GM23248 (cell line): ENCODE results near the gene GLI2. TPM values are rescaled to one million over a fixed set of nuclear protein-coding genes. Genes with fewer than 3 reads are reported as not detected.

Source experiments
- DNase-seq: peaks from one replicate; pipeline ENCODE4 v3.0.0-alpha.2; 2015
- H2AFZ ChIP-seq: fragments of 200-600 bp; sonication (generic); 2 replicates; pipeline ENCODE4 v1.6.1; 2016; ENCODE audit warnings: antibody characterized with exemption
- H3F3A ChIP-seq: fragments of 200-600 bp; sonication (generic); 2 replicates; pipeline ENCODE4 v1.6.1; 2016; ENCODE audit warnings: mild to moderate bottlenecking, antibody characterized with exemption, mixed run types; ENCODE audit not compliant: insufficient read depth
- H3K27ac ChIP-seq: fragments of 200-600 bp; sonication (generic); 2 replicates; pipeline ENCODE4 v1.5.1; 2016; ENCODE audit warnings: mild to moderate bottlenecking
- H3K27me3 ChIP-seq: fragments of 200-600 bp; sonication (generic); replicated peaks from 2 replicates; pipeline ENCODE4 v1.6.1; 2016; ENCODE audit warnings: mild to moderate bottlenecking; ENCODE audit not compliant: insufficient read depth
- H3K36me3 ChIP-seq: fragments of 200-600 bp; sonication (generic); 2 replicates; pipeline ENCODE4 v1.6.1; 2016; ENCODE audit warnings: low read depth, mild to moderate bottlenecking
- H3K4me1 ChIP-seq: fragments of 200-600 bp; sonication (generic); 2 replicates; pipeline ENCODE4 v1.6.1; 2016; ENCODE audit warnings: mild to moderate bottlenecking; ENCODE audit not compliant: insufficient read depth
- H3K4me2 ChIP-seq: fragments of 200-600 bp; sonication (generic); one replicate; pipeline ENCODE4 v1.6.1; 2016; ENCODE audit warnings: mild to moderate bottlenecking; ENCODE audit not compliant: unreplicated experiment
- H3K4me3 ChIP-seq: fragments of 200-600 bp; sonication (generic); 2 replicates; pipeline ENCODE4 v1.5.1; 2016; ENCODE audit warnings: mild to moderate bottlenecking
- H3K79me2 ChIP-seq: fragments of 200-600 bp; sonication (generic); 2 replicates; pipeline ENCODE4 v1.6.1; 2016; ENCODE audit warnings: mild to moderate bottlenecking; ENCODE audit not compliant: insufficient read depth
- H3K9ac ChIP-seq: fragments of 200-600 bp; sonication (generic); 2 replicates; pipeline ENCODE4 v1.6.1; 2016; ENCODE audit warnings: mild to moderate bottlenecking
- H3K9me2 ChIP-seq: fragments of 200-600 bp; sonication (generic); 2 replicates; pipeline ENCODE4 v1.6.1; 2016; ENCODE audit warnings: mixed run types, mild to moderate bottlenecking, moderate library complexity; ENCODE audit not compliant: insufficient read depth
- H3K9me3 ChIP-seq: fragments of 200-600 bp; sonication (generic); one replicate; pipeline ENCODE4 v1.6.1; 2017; ENCODE audit warnings: low read depth
- H4K20me1 ChIP-seq: fragments of 200-600 bp; sonication (generic); 2 replicates; pipeline ENCODE4 v1.6.0; 2016; ENCODE audit not compliant: insufficient read depth
- EZH2 ChIP-seq: fragments of 200-600 bp; sonication (generic); IDR thresholded peaks from 2 replicates; pipeline ENCODE4 v1.6.1; 2018; ENCODE audit warnings: antibody characterized with exemption, mild to moderate bottlenecking; ENCODE audit not compliant: insufficient read depth, poor library complexity, severe bottlenecking
- EZH2phosphoT487 ChIP-seq: fragments of 200-600 bp; sonication (generic); IDR thresholded peaks from 2 replicates; pipeline ENCODE4 v1.6.1; 2018; ENCODE audit warnings: antibody characterized with exemption, moderate library complexity, mild to moderate bottlenecking, low read depth; ENCODE audit not compliant: insufficient read depth
- WGBS, 2 experiments: methylation state at CpG; one replicate each; pipeline ENCODE4 v1.1.6; 2015 to 2017; ENCODE audit warnings: low lambda C conversion rate in 2 of 2, low coverage in 1 of 2; ENCODE audit errors: missing lambda C conversion rate in 2 of 2; 5-methylcytosine and 5-hydroxymethylcytosine counted together
- in situ Hi-C: fragments of 300-500 bp; cut with MboI; formaldehyde crosslinking; loops from 2 replicates; pipeline ENCODE4 v1.15.0; 2020
- polyA plus RNA-seq: library from polyadenylated mRNA; unstranded; fragments of >200 nt; fragmentation: Nextera tagmentation; extraction: Ambion mirVana; gene quantifications from 2 replicates; pipeline ENCODE4 v1.2.1, GENCODE V29; 2016
- total RNA-seq: library from RNA; depleted of rRNA; stranded (reverse); fragments of >200 nt; shearing (Covaris generic); gene quantifications from 2 replicates; pipeline ENCODE4 v1.2.3, GENCODE V29; 2014

GLI2 gene
- total and polyA plus RNA-seq, 2 experiments from 2014 or later: 8.3 to 9.0 TPM

GRCh38 chr2:120736202-120736623, 545 bp downstream of the GLI2 start:
- Histone ChIP-seq H3K4me1 (peaks cover 9% of the 10 kb centered on the region), H3K9ac (peak overlapping the region; percentile 84), H3K9me3 (no peaks in the 10 kb centered on the region), H3K4me2 (peak overlapping the region; percentile 76), H3F3A (peaks cover 8% of the 10 kb centered on the region; the same call in 1 of the 2 replicates), H3K4me3 (peak overlapping the region; percentile 90), H2AFZ (peak overlapping the region; percentile 90), H3K79me2 (peaks cover 40% of the 10 kb centered on the region), H3K27me3 (no peaks in the 10 kb centered on the region), H3K9me2 (no peaks in the 10 kb centered on the region), H3K27ac (peak overlapping the region; percentile 79), H4K20me1 (no peaks in the 10 kb centered on the region), H3K36me3 (no peaks in the 10 kb centered on the region)
- 1 to 2% methylated on average over 26 of the region's 38 CpGs for WGBS, 2 experiments
- in situ Hi-C loops: no loop called here
- DNase-seq: peak; percentile 60
- no peak for TF ChIP-seq EZH2phosphoT487
- TF ChIP-seq EZH2: no peak

DNA sequence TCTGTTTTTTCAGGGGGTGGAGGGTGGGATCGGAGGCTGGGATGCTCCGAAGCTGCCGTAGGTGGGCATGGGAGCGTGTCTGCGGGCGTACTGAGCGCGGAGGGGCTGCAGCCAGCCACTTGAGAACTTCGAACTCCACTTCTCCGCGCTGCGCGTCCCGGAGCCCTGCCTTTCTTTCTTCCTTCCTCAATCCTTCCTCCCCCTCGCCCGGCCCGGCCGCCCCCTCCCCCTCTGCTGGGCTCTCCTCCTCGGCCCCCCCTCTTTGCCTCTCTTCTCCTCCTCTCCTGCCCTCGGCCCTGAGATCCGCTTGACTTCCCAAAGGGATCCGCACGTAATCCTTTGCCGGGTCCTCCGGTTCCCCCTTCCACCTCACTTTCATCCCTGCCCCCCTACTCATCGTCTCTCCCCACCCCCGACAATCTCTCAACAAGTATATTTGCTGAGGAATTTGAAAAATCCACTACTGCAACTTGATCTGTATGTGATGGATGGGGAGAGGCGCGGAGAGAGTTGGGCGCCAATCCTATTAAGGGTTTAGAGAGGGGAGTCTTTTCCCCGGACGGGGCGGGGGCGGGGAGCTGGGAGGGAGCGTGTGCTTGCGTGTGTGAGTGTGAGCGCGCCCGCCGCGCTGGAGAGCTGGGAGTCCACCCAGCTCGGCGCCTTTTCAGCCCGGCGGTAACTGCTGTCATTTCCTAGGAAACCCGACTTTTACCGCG, 1.1 kb downstream of the GLI2 start:
- WGBS, 2 experiments: 1 to 5% methylated on average over 7 to 46 of the region's 48 CpGs
- peaks cover 46% of the 10 kb centered on the region for H3K79me2 ChIP-seq
- no peaks in the 10 kb centered on the region for H3K9me3 ChIP-seq
- peak overlapping the region; percentile 90 for H3K4me3 ChIP-seq
- no peaks in the 10 kb centered on the region for H4K20me1 ChIP-seq
- peak overlapping the region; percentile 84 for H3K9ac ChIP-seq
- H3K4me2 ChIP-seq: peak overlapping the region; percentile 76
- no peaks in the 10 kb centered on the region for H3K9me2 ChIP-seq
- no peaks in the 10 kb centered on the region for H3K36me3 ChIP-seq
- TF ChIP-seq EZH2 (no peak), EZH2phosphoT487 (no peak)
- peak overlapping the region; percentile 79 for H3K27ac ChIP-seq
- H3K4me1 ChIP-seq: peaks cover 9% of the 10 kb centered on the region
- peak overlapping the region; percentile 90 for H2AFZ ChIP-seq
- H3K27me3 ChIP-seq: no peaks in the 10 kb centered on the region
- peaks cover 8% of the 10 kb centered on the region; the same call in 1 of the 2 replicates for H3F3A ChIP-seq
- peak; percentile 90 for DNase-seq
- in situ Hi-C loops: no loop called here

DNA sequence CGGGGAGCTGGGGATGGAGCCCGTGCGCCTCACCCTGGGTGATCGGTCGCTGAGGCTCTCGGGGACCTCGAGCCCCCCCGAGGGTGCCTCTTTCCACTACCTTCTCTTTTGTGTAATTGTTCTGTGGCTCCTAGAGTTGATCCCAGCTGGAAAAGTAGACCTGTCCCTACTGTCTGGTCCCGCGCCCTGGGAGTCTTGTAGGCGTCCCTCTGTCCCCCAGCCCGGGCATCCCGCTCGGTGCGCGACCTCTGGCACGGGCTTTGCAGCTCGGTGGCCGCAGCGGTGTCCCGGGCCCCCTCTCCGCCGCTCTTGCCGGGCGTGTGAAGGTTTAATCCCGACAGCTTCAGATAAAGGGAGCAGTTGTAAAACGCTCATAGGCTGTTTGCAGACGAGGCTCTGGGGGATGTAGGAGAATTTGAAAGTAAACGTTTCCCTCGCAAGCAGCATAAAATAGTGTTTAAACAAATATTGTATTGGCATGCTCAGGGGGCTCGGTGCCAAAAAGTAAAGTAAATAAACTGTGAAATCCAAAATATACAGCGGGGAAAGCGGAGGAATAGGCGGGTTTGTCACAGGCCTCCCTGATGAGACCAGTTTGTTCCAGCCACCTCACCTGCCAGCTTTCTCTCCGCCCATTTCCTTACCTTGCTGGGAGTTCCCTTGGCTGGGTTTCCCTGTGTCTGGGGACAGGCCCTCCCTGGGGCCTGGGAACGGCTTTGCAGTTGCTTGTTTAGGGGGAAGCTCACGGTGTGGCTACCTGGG, 1.9 kb downstream of the GLI2 start:
- peak overlapping the region; percentile 76 for H3K4me2 ChIP-seq
- H3K27me3 ChIP-seq: no peaks in the 10 kb centered on the region
- H2AFZ ChIP-seq: peak overlapping the region; percentile 90
- peaks cover 9% of the 10 kb centered on the region for H3K4me1 ChIP-seq
- H3K4me3 ChIP-seq: peak overlapping the region; percentile 90
- H3K9ac ChIP-seq: peak overlapping the region; percentile 84
- peak; percentile 53 for DNase-seq
- H3K27ac ChIP-seq: peak overlapping the region; percentile 79
- peaks cover 53% of the 10 kb centered on the region for H3K79me2 ChIP-seq
- H3K9me2 ChIP-seq: no peaks in the 10 kb centered on the region
- no peaks in the 10 kb centered on the region for H3K9me3 ChIP-seq
- TF ChIP-seq EZH2phosphoT487 (no peak), EZH2 (no peak)
- in situ Hi-C loops: no loop called here
- no peaks in the 10 kb centered on the region for H4K20me1 ChIP-seq
- H3K36me3 ChIP-seq: no peaks in the 10 kb centered on the region
- WGBS, 2 experiments: 13 to 14% methylated on average over 37 of the region's 37 CpGs
- peaks cover 8% of the 10 kb centered on the region; the same call in 1 of the 2 replicates for H3F3A ChIP-seq

DNA sequence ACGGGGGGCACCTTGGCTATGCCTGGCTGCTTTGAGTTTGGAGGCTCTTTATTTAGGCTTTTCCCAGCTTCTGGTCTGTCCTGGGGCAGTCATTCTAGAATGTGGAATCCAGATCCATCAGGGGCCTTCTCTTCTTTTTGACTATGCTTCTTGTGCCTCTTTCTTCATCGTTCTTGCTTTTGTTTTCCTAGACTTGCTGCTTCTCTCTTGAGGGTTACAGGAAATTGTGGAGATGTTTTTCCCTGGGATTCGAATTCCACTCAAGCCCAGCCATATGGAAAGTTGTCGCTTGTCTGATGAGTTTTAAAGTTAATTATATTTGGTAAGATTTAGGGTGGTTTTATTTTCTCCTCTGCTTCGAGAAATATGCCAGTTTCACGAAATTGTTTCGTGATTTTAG, 2.4 kb downstream of the GLI2 start:
- no peaks in the 10 kb centered on the region for H3K36me3 ChIP-seq
- peak overlapping the region; percentile 76 for H3K4me2 ChIP-seq
- H3K9me2 ChIP-seq: no peaks in the 10 kb centered on the region
- H3K9ac ChIP-seq: peak overlapping the region; percentile 84
- no peaks in the 10 kb centered on the region for H4K20me1 ChIP-seq
- H3K4me3 ChIP-seq: peak overlapping the region; percentile 90
- no peak for DNase-seq
- no peak overlapping the region for H2AFZ ChIP-seq
- peak overlapping the region; percentile 79 for H3K27ac ChIP-seq
- WGBS, 2 experiments: 95% methylated on average over 7 of the region's 7 CpGs
- TF ChIP-seq EZH2phosphoT487 (no peak), EZH2 (no peak)
- in situ Hi-C loops: no loop called here
- no peaks in the 10 kb centered on the region for H3K27me3 ChIP-seq
- H3K4me1 ChIP-seq: peaks cover 9% of the 10 kb centered on the region
- peaks cover 59% of the 10 kb centered on the region for H3K79me2 ChIP-seq
- peaks cover 8% of the 10 kb centered on the region; the same call in 1 of the 2 replicates for H3F3A ChIP-seq
- H3K9me3 ChIP-seq: no peaks in the 10 kb centered on the region
